Measurements from ENCODE around the gene LAMA2.

The LAMA2 gene

DNA sequence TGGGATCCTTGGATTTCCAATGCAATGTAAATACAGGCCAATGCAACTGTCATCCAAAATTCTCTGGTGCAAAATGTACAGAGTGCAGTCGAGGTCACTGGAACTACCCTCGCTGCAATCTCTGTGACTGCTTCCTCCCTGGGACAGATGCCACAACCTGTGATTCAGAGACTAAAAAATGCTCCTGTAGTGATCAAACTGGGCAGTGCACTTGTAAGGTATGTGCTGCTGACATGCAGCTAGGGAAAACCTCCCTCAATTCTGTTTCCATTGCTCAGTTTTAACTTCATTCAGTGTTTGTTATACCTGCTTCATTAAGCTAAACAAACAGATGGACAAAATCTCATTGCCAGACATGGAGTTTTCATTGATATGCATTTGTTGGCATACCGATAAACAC, 429.9 kb downstream of the LAMA2 start:
- no peak for DNase-seq
- H3K27ac Mint-ChIP-seq: no peak overlapping the region
- no peaks in the 10 kb centered on the region for H3K9me3 Mint-ChIP-seq
- H3K4me1 Mint-ChIP-seq (ENCODE audit: low read depth): no peaks in the 10 kb centered on the region
- H3K36me3 Mint-ChIP-seq (ENCODE audit: low read depth): no peaks in the 10 kb centered on the region
- H3K27me3 Mint-ChIP-seq: peaks cover 12% of the 10 kb centered on the region
- no peak overlapping the region for H3K4me3 Mint-ChIP-seq

GRCh38 chr6:129314575-129314974, 431.6 kb downstream of the LAMA2 start:
- no peak overlapping the region for H3K27ac Mint-ChIP-seq
- no peaks in the 10 kb centered on the region for H3K36me3 Mint-ChIP-seq (ENCODE audit: low read depth)

GRCh38 chr6:129317931-129318820, 435.2 kb downstream of the LAMA2 start:
- peaks cover 10% of the 10 kb centered on the region for H3K27me3 Mint-ChIP-seq
- no peak overlapping the region for H3K4me3 Mint-ChIP-seq
- no peaks in the 10 kb centered on the region for H3K36me3 Mint-ChIP-seq (ENCODE audit: low read depth)
- no peak overlapping the region for H3K27ac Mint-ChIP-seq
- H3K9me3 Mint-ChIP-seq: no peaks in the 10 kb centered on the region
- H3K4me1 Mint-ChIP-seq (ENCODE audit: low read depth): peaks cover 5% of the 10 kb centered on the region
- no peak for DNase-seq

More at GRCh38 chr6:129314575-129314974, 431.6 kb downstream of the LAMA2 start:
- H3K27me3 Mint-ChIP-seq: peaks cover 10% of the 10 kb centered on the region
- H3K4me1 Mint-ChIP-seq (ENCODE audit: low read depth): peaks cover 5% of the 10 kb centered on the region
- no peak overlapping the region for H3K4me3 Mint-ChIP-seq
- no peak for DNase-seq
- no peaks in the 10 kb centered on the region for H3K9me3 Mint-ChIP-seq

- DNase-seq: no peak
- Mint-ChIP-seq H3K4me1 (ENCODE audit: low read depth) (peaks cover 5% of the 10 kb centered on the region), H3K9me3 (no peaks in the 10 kb centered on the region), H3K27me3 (peaks cover 14% of the 10 kb centered on the region), H3K27ac (no peak overlapping the region), H3K36me3 (ENCODE audit: low read depth) (no peaks in the 10 kb centered on the region), H3K4me3 (no peak overlapping the region)
Observed at GRCh38 chr6:129320892-129321291, 438.0 kb downstream of the LAMA2 start.

GRCh38 chr6:129321303-129321702, 438.4 kb downstream of the LAMA2 start:
- no peak overlapping the region for H3K4me3 Mint-ChIP-seq
- no peaks in the 10 kb centered on the region for H3K9me3 Mint-ChIP-seq
- no peak for DNase-seq
- no peaks in the 10 kb centered on the region for H3K36me3 Mint-ChIP-seq (ENCODE audit: low read depth)
- peaks cover 5% of the 10 kb centered on the region for H3K4me1 Mint-ChIP-seq (ENCODE audit: low read depth)
- H3K27ac Mint-ChIP-seq: no peak overlapping the region
- peaks cover 12% of the 10 kb centered on the region for H3K27me3 Mint-ChIP-seq

GRCh38 chr6:129324345-129324744, 441.4 kb downstream of the LAMA2 start:
- Mint-ChIP-seq H3K4me1 (ENCODE audit: low read depth) (no peaks in the 10 kb centered on the region), H3K36me3 (ENCODE audit: low read depth) (no peaks in the 10 kb centered on the region), H3K27me3 (peaks cover 8% of the 10 kb centered on the region), H3K9me3 (no peaks in the 10 kb centered on the region), H3K4me3 (no peak overlapping the region), H3K27ac (no peak overlapping the region)
- DNase-seq: no peak

- Mint-ChIP-seq H3K27ac (no peak overlapping the region), H3K9me3 (no peaks in the 10 kb centered on the region), H3K27me3 (peaks cover 4% of the 10 kb centered on the region), H3K4me3 (no peak overlapping the region), H3K36me3 (ENCODE audit: low read depth) (no peaks in the 10 kb centered on the region), H3K4me1 (ENCODE audit: low read depth) (no peaks in the 10 kb centered on the region)
- no peak for DNase-seq
Observed at GRCh38 chr6:129329678-129330077, 446.7 kb downstream of the LAMA2 start.

- H3K9me3 Mint-ChIP-seq: no peaks in the 10 kb centered on the region
- H3K4me3 Mint-ChIP-seq: no peak overlapping the region
- H3K36me3 Mint-ChIP-seq (ENCODE audit: low read depth): no peaks in the 10 kb centered on the region
- H3K27ac Mint-ChIP-seq: no peak overlapping the region
- peaks cover 4% of the 10 kb centered on the region for H3K27me3 Mint-ChIP-seq
- no peak for DNase-seq
- H3K4me1 Mint-ChIP-seq (ENCODE audit: low read depth): no peaks in the 10 kb centered on the region
Observed at GRCh38 chr6:129331450-129332138, 448.7 kb downstream of the LAMA2 start.

DNA sequence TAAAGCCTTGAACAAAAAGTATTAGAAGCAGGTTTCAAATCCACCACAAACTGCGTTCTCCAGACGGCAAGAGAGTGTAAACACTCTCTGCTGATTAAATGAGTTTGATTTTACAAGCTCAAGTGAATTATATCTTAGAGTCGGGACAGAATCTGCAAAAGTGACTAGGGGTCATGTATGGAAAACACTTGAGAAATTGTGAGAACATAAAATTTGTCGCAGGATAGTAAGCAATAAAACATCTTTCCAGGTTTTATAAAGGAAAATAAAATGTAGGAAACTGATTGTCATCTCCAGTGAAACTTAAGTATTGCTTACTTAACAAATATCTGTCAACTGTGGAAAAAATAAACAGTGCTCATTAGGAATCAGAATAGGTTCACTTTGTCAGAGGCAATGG, 452.9 kb downstream of the LAMA2 start:
- Mint-ChIP-seq H3K4me1 (ENCODE audit: low read depth) (no peaks in the 10 kb centered on the region), H3K27ac (no peak overlapping the region)

DNA sequence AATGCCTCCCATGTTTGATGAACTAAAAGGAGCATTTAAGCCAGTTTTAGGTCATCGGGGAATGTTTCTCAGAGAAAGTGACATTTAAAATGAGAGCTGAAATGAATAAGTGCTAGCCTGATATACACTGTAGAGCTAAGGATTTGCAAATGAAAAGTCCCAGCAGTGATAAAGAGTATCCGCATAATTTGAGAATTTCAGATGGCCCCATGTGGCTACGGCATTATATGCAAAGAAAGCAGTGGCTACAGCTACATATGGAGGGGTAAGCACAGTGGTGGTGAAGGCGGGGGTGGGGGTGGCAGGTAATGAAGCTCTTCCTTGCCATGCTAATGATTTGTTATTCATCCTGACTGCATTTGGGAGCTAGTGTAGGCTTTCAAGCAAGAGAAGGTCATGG, 455.7 kb downstream of the LAMA2 start:
- no peaks in the 10 kb centered on the region for H3K36me3 Mint-ChIP-seq (ENCODE audit: low read depth)
- H3K9me3 Mint-ChIP-seq: no peaks in the 10 kb centered on the region
- H3K27me3 Mint-ChIP-seq: peaks cover 3% of the 10 kb centered on the region
- no peak overlapping the region for H3K27ac Mint-ChIP-seq
- no peak overlapping the region for H3K4me3 Mint-ChIP-seq
- peaks cover 2% of the 10 kb centered on the region for H3K4me1 Mint-ChIP-seq (ENCODE audit: low read depth)
- no peak for DNase-seq

More for the DNA sequence above, 452.9 kb downstream of the LAMA2 start:
- no peaks in the 10 kb centered on the region for H3K9me3 Mint-ChIP-seq
- H3K27me3 Mint-ChIP-seq: peaks cover 3% of the 10 kb centered on the region
- DNase-seq: no peak
- no peak overlapping the region for H3K4me3 Mint-ChIP-seq
- no peaks in the 10 kb centered on the region for H3K36me3 Mint-ChIP-seq (ENCODE audit: low read depth)

DNA sequence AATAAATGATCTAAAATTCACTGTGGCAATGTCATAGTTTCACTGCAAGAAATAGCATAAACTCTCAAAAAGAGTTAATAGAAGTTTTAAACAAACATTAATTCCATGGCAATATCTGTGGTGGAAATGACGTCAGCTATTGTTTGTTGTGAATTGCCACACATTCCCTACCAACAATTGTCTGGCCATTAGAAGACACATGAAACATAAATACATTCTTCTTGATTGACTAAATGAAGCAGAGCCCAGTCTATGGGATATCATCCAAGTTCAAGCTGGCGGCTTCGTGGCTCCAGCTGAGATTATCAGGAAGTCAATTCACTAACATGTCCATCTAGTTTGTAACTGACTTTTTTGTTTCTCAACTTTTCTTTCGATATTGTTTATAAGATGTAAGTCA, 458.0 kb downstream of the LAMA2 start:
- Mint-ChIP-seq H3K27me3 (peaks cover 3% of the 10 kb centered on the region), H3K36me3 (ENCODE audit: low read depth) (no peaks in the 10 kb centered on the region)

GRCh38 chr6:129342243-129342642, 459.3 kb downstream of the LAMA2 start:
- H3K9me3 Mint-ChIP-seq: no peaks in the 10 kb centered on the region
- no peaks in the 10 kb centered on the region for H3K36me3 Mint-ChIP-seq (ENCODE audit: low read depth)
- peaks cover 3% of the 10 kb centered on the region for H3K27me3 Mint-ChIP-seq
- DNase-seq: no peak
- H3K4me1 Mint-ChIP-seq (ENCODE audit: low read depth): peaks cover 5% of the 10 kb centered on the region
- no peak overlapping the region for H3K4me3 Mint-ChIP-seq
- H3K27ac Mint-ChIP-seq: no peak overlapping the region

More for the DNA sequence above, 458.0 kb downstream of the LAMA2 start:
- peaks cover 5% of the 10 kb centered on the region for H3K4me1 Mint-ChIP-seq (ENCODE audit: low read depth)
- H3K9me3 Mint-ChIP-seq: no peaks in the 10 kb centered on the region
- H3K4me3 Mint-ChIP-seq: no peak overlapping the region
- no peak overlapping the region for H3K27ac Mint-ChIP-seq
- DNase-seq: no peak

GRCh38 chr6:129342796-129343195, 459.9 kb downstream of the LAMA2 start:
- H3K36me3 Mint-ChIP-seq (ENCODE audit: low read depth): no peaks in the 10 kb centered on the region
- H3K27me3 Mint-ChIP-seq: peaks cover 3% of the 10 kb centered on the region
- DNase-seq: no peak
- no peaks in the 10 kb centered on the region for H3K9me3 Mint-ChIP-seq
- no peak overlapping the region for H3K4me3 Mint-ChIP-seq
- H3K4me1 Mint-ChIP-seq (ENCODE audit: low read depth): peaks cover 5% of the 10 kb centered on the region
- no peak overlapping the region for H3K27ac Mint-ChIP-seq

- Mint-ChIP-seq H3K9me3 (no peaks in the 10 kb centered on the region), H3K27ac (no peak overlapping the region), H3K4me3 (no peak overlapping the region), H3K36me3 (ENCODE audit: low read depth) (no peaks in the 10 kb centered on the region), H3K4me1 (ENCODE audit: low read depth) (peaks cover 5% of the 10 kb centered on the region), H3K27me3 (peaks cover 2% of the 10 kb centered on the region)
- DNase-seq: no peak
Observed at GRCh38 chr6:129344379-129344778, 461.4 kb downstream of the LAMA2 start.

GRCh38 chr6:129345890-129346289, 463.0 kb downstream of the LAMA2 start:
- Mint-ChIP-seq H3K9me3 (no peaks in the 10 kb centered on the region), H3K4me1 (ENCODE audit: low read depth) (peaks cover 5% of the 10 kb centered on the region), H3K27me3 (no peaks in the 10 kb centered on the region), H3K27ac (no peak overlapping the region), H3K36me3 (ENCODE audit: low read depth) (no peaks in the 10 kb centered on the region), H3K4me3 (no peak overlapping the region)
- DNase-seq: no peak

Measured in activated T-cell treated with anti-CD3 and anti-CD28 coated beads, Interleukin-2, amount 50 U/mL, for 24 hours (primary cell).